GM20431 (cell line): ENCODE results near the gene RNF175.

Experiments
- in situ Hi-C: fragments of 300-500 bp; cut with MseI, MboI; formaldehyde crosslinking; loops from one replicate; pipeline ENCODE4 v1.15.0; 2020; ENCODE audit warnings: low sequenced_read_pairs; ENCODE audit not compliant: unreplicated experiment

The RNF175 gene

GRCh38 chr4:153785910-153786721, 26.3 kb upstream of the RNF175 start:
- in situ Hi-C loops: no loop called here

- in situ Hi-C loops: no loop called here
Measured at GRCh38 chr4:153784166-153784699, 24.4 kb upstream of the RNF175 start.

GRCh38 chr4:153782581-153782980, 22.8 kb upstream of the RNF175 start:
- in situ Hi-C loops: no loop called here

GRCh38 chr4:153781717-153782416, 22.0 kb upstream of the RNF175 start:
- in situ Hi-C loops: no loop called here

GRCh38 chr4:153781280-153781679, 21.5 kb upstream of the RNF175 start:
- in situ Hi-C loops: no loop called here

GRCh38 chr4:153780876-153781275, 21.1 kb upstream of the RNF175 start:
- in situ Hi-C loops: no loop called here

- in situ Hi-C loops: no loop called here
Measured at GRCh38 chr4:153780221-153780620, 20.4 kb upstream of the RNF175 start.

- in situ Hi-C loops: no loop called here
Measured at GRCh38 chr4:153778383-153778782, 18.6 kb upstream of the RNF175 start.

- in situ Hi-C loops: no loop called here
Measured at GRCh38 chr4:153777421-153777820, 17.6 kb upstream of the RNF175 start.

GRCh38 chr4:153776601-153777000, 16.8 kb upstream of the RNF175 start:
- in situ Hi-C loops: no loop called here

- in situ Hi-C loops: no loop called here
Measured at GRCh38 chr4:153773236-153773690, 13.4 kb upstream of the RNF175 start.

- in situ Hi-C loops: no loop called here
Measured at GRCh38 chr4:153771046-153771445, 11.2 kb upstream of the RNF175 start.

GRCh38 chr4:153766758-153767157, 6.9 kb upstream of the RNF175 start:
- in situ Hi-C loops: no loop called here

- in situ Hi-C loops: no loop called here
Measured at GRCh38 chr4:153765894-153766293, 6.1 kb upstream of the RNF175 start.

GRCh38 chr4:153764601-153765368, 5.0 kb upstream of the RNF175 start:
- in situ Hi-C loops: no loop called here

GRCh38 chr4:153763404-153763803, 3.6 kb upstream of the RNF175 start:
- in situ Hi-C loops: no loop called here

GRCh38 chr4:153758688-153759406, 977 bp downstream of the RNF175 start:
- in situ Hi-C loops: no loop called here

GRCh38 chr4:153758136-153758535, 1.7 kb downstream of the RNF175 start:
- in situ Hi-C loops: no loop called here

- in situ Hi-C loops: no loop called here
Measured at GRCh38 chr4:153757407-153757806, 2.4 kb downstream of the RNF175 start.

- in situ Hi-C loops: no loop called here
Measured at GRCh38 chr4:153755186-153755585, 4.6 kb downstream of the RNF175 start.
